ENCODE data around the gene ATP1A1.
A peak's percentile ranks its signal among the peaks of the same experiment; 100 is the strongest.

The ATP1A1 gene
- total RNA-seq = 103 to 977 (median 623) reads per million in 17 experiments

DNA sequence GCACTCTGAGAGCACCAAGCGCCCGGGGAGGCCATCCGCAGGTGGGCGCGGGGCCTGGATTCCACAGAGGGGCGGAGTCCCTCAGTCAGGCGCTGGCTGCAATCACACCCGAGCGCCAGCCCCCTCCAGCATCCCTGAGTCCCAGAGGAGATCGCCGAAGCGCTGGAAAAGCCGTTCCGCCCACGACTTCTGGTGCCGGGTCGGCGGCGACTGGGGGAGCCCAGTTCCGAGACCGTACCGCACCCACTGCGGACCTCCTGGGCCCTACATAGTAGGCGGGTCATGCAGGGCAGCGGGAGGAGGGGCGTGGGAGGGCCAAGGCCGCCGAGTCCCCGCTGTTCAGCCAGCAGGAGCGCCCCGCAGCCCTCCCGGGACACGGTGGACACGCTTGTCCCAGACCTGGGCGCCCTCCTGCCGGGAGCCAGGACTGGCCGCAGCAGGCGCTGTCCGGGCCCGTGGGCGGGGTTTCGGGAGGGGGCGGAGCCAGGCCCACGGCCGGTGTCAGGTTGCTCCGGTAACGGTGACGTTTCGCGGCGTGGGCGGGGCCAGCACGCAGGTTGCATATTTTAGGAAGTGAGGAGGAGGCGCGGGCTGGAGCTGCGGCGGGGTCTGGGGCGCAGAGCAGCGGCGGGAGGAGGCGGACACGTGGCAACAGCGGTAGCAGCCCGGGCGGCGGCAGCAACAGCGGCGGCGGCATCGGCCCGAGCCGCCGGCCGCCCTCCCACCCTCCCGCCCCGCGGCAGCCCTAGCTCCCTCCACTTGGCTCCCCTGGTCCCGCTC is at the start of gene ATP1A1:
Gene ATP1A1, plus strand, starts transcription at position 594 of the 780 bp plus-strand sequence. CDS start 268 bp downstream, outside the sequence.
- DNase-seq = peak; percentile 98 to 100 (median 99)

DNA sequence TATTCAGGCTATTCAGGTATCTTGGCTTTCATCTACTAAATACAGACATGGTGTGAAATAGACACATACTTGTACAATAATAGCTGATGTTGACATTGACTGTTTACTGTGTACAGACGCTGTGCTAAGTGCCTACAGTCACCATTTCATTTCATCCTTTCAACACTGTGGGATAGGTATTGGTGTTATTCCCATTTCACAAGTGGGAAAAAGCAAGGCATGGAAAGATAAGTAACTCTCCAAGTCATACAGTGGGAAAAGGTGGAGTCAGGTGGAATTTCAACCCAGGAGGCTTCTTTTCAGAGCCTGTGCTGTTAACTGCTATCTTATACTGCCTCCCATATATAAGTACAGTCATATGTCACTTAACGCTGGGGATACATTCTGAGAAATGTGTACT is 49.6 kb upstream of the ATP1A1 start:
- no peak for DNase-seq

DNA sequence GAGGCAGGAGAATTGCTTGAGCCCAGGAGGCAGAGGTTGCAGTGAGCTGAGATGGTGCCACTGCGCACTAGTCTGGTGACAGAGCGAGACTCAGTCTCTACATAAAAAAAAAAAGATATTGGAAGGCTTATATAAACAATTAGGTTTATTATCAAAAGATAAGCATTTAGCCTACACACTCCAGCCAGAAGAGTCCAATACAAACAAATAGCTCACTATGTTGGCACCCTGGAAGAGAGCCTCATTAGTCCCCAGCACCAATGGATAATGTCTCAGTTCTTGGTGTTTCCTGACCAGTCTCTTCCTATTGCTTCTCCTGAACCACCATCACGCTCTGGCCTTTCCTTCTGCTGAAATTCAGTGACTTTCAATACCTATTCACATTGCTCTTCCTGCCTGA is 48.6 kb upstream of the ATP1A1 start:
- no peak for DNase-seq

DNA sequence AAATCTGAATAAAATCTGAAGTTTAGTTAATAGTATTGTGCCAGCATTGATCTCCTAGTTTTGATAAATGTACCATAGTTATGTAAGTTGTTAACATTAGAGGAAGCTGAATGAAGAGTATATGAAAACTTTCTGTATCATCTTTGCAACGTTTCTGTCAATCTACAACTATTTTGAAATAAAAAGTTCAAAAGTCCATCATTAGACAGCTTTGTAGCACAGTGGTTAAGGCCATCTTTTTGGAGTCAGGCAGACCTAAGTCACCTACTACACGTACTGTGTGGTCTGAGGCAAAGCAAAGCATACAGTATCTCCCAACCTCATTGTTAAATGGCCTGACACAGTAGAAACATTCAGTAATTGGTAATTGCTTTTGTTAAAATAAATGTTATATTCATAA is 47.9 kb upstream of the ATP1A1 start:
- no peak for DNase-seq

DNA sequence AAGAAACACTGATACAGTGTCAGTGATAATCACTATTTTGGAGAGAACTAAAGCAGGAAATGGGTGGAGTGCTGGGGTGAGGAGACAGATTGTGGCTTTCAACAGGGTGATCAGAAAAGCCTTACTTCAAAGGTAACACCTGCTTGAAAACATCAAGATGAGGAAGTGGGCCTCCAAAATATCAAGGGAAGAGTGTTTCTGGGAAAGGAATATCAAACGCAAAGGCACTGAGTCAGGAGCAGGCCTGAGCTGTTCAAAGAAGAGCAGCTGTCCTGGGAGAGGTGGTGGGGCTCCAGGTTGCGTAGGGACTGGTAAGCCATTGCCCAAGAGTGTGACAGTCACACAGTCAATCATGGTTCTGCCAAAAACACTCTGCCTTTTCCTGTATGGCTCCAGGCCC is 47.1 kb upstream of the ATP1A1 start:
- DNase-seq = no peak

DNA sequence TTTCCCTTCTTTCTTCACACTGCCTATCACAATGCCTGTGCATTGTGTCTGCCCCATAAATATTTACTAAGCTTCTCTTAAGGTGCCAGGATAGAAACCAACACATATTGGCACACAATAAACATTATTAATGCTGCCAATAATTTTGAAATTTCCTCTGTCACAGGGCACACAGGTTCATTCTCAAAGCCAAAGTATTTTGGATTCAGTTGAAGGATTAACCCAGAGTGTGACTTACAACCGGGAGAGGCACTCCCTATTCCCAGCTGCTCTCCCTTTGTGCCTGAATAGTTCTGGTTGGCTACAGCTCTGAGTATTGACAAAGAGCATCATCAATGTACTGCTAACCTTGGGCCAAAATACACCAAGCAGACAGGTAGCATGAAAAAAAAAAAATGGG is 46.6 kb upstream of the ATP1A1 start:
- DNase-seq = no peak

DNA sequence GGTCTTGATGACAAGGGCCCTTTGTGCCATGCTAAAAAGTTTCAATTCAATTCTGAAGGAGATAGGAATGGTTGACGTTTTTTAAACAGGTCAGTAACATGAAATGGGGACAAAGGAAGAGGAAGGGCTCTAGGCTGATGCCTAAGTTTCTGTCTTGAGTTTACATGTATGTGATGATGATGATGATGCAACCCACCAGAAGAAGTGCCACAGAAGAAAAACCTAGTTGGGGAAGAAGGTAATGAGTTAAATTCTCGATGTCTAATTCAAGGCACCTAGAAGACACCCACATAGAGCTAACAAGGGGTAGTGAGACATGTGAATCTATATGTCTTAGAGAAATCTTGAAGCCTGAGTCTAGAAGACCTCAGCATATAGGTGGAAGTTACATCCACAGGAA is 44.4 kb upstream of the ATP1A1 start:
- DNase-seq = no peak

DNA sequence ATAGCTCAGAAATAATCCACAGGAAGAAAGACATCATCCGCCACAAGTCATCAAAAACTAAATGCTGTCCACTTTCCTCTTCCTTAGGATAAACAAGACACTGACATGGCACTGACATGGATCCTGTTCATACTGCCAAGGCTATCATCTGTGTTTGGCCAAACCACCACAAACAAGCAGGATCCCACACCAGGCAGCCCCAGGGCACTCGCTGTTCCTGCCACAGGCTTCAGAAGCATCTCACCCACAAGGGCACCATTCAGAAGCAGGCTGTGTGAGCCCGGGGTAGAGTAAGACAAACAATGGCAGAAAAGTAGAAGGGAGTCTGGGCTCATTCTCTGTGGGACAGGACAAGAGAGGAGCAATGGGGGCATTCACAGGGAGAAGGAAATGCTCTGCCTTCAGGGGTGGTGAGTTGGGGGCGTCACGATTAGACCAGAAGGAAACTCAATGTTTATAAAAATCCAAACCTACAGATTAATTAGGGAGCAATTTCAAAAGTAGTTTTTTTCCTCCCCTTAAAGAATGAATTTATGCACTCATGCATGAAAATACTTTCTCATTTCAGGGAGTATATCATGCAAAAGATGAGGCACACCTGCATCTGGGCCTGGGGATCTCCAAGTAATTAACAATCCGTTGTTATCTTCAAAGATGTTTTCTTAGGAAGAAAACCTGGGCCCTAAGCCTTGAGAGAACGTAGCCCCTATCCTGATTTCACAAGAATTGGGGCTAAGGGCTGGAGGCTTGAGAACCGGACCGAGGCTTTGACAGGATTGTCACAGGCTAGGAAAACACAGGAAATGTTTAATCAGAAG is 43.3 kb upstream of the ATP1A1 start:
- no peak for DNase-seq

DNA sequence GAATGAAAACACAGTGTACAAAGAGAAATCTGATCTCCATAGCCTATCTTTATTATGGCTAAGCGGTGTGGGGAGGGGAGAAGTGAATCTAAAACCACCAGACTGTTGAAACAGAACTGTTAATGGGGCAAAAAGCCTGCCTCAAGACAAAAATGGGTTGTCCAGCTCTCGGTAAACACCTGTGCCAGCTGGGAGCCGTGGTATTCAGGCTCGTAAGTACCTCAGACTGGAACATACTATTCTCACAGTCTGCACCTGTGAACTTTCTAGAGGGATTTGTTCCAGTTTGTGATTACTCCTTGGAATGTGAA is 42.7 kb upstream of the ATP1A1 start:
- DNase-seq = no peak

DNA sequence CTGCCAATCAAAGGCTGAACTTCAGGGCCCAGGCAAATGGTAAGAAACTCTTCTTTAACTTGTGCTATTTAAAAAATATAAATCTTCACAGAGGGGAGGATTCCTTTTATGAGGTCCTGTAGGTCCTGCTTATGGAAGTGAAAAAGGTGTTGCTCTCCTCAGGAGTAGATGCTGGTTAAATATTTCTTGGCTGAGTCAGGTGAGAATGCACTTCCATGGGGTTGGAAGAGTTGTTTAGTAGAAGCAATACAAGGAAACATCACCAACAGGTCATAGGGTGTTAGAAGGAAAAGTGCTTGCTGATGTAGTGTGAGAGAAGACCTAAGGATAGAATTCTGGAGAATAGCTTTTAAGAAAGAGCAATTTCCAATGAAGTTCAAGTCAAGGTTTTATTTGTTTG is 42.2 kb upstream of the ATP1A1 start:
- DNase-seq = no peak

DNA sequence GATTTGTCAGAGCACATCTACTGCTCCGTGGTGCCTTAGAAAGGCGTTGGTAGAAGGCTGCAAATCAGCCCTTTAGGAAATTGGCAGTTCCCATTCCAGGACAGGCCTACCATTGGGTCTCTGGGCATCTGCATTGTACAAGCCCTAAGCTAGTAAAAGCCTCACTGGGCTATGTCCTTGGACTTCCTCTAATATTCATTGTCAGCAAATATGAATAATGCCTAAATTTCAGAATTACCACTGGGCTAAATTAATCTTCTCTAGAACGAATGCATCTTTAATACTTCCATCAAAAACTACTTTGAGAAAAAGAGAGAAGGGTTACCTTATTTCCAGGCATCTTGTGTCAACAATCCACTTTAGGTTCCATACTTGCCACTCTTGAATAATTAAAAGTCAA is 41.5 kb upstream of the ATP1A1 start:
- no peak for DNase-seq

DNA sequence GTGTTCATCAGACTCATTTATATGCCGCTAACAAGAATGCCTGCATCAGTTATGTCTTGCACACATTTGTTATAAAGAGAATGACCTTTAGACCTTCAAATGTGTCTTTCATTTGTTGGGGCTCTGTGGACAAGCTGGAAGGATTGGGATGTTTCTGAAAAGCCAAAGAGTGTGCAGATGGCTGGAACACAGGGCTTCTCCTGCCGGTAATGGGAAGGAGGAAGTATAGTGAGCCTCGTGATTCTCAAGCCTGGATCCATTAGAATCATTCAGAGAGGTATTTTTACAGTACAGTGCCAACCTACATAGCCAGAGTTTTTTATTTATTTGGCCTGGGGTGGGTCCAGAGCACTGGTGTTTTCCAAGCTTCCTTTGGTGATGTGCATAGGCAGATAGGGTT is 40.6 kb upstream of the ATP1A1 start:
- DNase-seq = no peak

DNA sequence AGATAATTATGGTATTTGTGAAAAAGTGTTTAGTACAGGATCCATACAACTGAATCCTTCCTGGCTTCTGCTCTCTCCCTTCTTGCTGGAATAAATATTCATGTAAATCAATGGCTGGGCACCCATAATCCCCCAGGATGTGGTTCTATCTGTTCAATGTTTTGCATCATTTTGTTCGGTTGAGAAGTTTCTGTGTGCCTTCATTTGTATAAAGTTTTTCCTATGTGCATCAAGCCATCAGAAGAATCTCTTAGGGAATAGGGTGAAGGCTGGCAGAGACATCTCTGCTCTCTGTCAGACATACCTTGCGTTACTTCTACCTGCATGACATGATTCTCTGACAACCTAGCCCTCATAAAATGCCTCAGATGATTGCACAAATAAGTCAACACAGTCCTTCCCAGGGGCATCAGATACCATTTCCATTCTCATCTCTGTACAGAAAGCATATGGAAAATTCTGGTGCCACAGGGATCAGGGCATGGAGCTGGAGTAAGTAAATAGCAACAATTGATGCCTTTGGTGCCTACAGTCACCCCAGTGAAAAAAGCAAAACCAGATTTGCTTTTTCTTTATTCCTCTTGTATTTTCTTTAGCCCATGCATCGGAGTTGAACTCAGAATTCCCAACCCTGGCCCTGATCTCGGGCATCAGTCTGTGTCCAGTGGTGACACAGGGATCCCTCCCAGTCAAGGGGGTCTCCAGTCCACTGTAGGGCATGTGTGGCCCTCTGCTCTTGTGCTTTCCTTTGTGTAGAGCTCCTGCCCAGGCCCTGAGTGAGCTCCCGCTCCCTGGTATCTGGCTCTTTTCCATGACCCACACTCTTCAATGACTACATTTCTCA is 39.7 kb upstream of the ATP1A1 start:
- DNase-seq = no peak

DNA sequence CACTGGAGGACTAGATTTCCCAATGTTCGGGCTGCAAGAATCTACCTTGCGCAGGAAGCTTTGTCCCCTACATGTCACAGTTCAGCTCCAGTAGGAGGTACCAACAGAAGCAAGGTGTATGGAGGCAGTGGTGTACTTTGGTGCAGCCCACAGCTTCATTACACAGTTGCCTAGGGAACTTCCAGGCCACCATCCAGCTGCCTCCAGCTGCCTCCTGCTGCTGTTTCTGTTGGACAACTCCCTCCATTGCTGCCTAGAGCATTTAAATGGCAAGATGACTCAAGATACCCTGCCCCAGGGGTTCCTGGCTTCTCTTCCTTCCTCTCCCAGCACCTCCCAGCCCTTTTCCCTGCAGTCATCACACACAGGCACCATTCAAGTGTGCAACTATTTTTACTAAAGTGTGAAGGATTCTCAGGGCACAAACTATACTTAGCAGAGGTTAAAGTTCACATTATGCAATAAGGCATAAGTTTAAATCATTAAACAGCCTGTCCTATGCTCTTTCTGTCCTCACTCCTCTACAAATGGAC is 39.0 kb upstream of the ATP1A1 start:
- no peak for DNase-seq

DNA sequence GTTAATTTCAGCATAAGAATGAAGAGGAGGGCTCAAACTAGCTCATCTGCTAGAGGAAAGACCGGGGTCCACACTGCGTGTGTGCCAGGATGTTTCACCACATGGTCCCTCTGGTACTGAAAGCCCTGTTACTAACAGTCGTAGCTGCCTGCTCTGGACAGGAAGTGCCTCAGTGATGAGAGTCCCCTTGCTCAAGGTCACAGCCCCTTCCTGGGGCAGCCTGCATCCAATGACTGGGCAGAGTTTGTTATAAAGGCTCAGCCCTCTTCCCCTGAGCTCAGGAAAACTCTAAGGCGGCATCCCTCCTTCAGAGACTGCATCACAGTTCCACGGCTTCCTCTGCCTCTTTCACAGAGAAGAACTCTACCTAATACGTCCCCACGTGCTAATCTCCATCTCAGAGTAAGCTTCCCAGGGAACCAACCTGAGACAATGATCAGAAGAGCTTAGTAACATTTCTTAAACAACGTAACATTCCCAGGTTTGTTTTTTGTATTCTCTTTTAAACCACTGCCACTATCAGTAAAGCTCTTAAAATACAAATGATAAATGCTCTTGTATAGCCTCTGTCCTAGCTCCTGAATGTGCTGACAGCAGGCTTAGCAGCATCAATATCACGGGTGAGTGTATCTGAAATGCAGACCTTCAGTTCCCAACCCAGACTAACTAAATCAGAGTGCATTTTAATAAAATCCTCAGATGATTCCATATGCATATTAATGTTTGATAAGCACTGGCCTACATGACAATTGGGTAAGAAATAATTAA is 38.0 kb upstream of the ATP1A1 start:
- no peak for DNase-seq

DNA sequence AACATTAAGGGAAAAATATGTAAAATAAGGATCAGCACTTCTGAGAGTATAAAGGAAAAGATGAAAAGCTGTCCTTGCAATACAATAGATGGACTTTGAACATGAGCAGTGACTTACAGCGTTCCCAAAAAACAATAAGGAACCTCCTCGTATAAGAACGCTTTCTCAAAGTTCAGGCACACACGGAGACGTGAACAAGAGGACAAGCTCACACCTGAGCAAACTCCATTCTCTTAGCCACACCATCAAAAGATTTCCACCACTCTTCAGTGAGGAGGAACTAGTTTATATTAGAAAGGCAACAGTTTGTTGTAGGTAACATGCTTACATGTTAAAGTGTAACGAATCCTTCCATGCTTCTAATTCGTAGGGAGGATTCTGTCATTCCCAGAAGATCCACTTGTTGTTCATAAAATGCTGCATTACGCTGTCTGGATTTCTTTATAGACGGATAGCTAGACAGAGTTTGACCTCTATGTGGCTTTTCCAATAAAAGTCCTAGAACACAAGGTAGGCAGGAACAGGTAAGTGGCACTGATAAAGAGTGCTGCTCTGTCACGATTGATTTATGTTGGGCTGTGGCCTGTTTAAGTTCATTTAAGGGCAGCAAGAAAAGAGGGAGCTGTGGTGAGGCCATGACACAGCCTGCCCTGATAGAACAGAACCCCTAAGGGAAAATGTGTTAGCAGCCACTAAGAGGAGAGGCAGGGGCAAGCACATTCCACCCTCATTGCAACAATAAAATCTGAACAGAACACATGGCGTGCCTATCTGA is 37.0 kb upstream of the ATP1A1 start:
- no peak for DNase-seq

DNA sequence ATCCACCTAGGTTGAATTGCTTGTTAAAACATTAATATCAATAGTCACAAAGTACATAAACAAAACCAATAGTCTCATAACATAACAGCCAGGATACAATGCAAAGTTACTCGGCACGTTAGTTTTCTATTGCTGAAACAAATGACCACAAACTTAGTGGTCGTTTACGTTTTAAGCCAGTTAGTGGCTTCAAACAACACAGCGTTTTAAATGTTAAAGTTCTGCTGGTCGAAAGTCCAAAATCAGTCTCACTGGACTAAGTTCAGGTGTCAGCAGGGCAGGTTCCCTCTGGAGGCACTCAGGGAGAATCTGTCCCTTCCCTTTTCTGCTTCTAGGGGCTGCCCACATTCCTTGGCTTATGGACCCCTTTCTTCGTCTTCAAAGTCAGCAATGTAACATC is 35.6 kb upstream of the ATP1A1 start:
- no peak for DNase-seq

DNA sequence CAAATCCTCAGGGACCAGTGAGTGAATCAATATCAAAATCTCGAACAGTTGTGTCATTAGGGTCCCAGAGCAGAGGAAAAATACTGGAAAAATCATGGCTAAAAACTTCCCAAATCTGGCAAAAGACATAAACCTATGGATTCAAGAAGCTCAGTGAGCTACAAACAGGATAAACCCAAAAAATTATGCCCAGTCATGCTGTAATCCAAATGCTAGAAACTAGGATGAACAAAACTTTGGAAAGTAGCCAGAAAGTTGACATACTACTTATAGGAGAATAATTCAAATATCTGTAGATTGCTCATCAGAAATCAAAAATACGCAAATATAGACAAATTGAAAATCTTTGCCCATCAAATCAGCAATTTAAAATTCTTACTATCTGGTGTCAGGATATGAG is 34.6 kb upstream of the ATP1A1 start:
- DNase-seq = no peak

DNA sequence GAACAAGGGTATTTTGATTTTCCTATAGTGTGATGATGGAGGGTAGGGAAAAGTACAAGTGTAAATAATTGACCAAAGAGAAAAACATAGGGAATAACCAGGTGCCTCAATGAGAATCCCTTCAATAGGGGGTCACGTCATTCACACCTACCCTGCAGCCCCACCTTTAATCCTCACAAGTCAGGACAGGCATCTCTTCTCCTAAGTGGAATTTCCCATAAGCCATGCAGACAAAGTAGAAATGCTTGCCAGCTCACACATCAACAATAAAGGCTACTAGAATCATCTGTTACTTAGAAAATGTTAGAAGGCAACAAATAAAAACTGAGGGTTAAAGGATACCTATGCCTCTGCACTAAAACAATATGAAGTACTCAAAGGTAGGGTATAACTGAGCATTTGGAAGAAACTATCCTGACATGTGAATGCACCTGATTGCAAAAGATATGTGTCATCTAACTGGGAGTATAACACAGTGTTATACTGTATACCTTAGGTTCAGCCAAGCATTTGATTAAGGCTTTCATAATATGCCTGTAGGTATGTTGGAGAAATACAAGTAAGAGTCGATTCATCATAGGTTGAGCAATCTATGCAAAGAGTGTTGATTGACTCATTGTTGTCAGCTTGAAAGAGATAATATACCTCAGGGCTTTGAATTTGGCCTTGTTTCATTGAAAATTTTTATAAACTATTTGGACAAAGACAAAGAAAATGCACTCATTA is 32.4 kb upstream of the ATP1A1 start:
- DNase-seq = no peak

DNA sequence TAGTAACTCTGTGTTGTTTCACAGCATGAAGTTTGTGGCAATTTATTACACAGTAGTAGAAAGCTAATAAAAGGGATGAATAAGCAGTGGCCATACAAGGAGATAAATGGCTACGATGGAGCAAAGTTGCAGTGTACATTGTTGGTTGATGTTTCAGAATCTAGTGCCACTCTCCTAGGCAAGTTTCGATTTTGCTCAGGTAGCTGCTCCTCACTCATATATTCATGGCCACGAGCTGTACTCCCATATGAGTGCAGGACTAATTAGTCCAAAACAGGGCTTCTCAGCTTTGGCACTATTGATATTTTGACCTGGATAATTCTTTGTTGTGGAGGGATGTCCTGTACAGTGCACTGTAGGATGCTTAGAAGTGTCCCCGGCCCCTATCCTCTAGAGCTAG is 30.0 kb upstream of the ATP1A1 start:
- DNase-seq = no peak

DNA sequence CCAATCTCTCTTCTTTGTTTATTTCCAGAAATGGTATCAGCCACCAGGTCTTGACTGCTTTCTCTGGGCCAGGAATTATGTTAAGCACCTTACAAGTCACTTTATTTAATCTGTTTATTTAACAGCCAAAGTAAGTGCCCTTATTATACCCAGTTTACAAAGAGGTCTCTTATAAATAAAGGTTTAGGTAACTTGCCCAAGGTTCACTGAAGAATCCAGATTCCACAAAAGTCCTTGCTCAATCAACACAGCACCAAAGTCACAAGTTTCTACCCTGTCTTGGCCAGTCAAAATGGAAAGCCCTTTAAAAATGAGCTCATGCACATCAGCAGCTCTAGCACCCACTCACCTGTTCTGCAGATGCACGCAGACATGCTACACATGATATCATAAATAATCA is 28.0 kb upstream of the ATP1A1 start:
- DNase-seq = no peak
